Measurements from ENCODE around the gene TNNI3.

DNA sequence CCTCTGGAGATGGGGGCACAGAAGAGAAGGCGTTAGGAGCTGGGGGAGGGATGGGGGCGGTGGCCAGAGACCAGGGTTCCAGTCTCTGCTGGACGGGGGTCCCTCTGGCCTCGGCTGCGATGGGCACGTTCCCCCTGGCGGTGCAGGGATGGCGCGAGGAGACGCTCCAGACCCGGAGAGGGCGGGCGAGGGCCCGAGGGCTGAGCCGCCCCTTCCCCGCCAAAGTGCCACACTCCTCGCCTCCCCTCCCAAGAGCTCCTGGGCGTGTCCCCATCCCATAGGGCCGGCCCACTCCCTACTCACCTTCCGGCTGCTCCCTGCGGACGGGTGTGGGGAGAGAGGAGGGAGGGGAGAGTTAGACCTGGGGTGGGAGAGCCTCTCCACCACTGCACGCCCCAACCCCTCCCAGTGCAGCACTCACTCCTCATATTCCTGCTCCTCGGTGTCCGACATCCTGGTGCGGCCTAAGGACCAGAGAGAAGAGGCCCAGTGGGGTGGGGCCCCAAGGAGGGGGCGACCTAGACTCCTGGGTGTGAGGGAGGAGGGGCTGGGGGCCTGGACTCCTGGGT, 10.7 kb downstream of the TNNI3 start:
- TF ChIP-seq EZH2 (IDR thresholded peaks at IDR 0.05; ENCODE audit: borderline replicate concordance, low read depth, low read length, severe bottlenecking) = no peak
- TF ChIP-seq, protein P1, sequence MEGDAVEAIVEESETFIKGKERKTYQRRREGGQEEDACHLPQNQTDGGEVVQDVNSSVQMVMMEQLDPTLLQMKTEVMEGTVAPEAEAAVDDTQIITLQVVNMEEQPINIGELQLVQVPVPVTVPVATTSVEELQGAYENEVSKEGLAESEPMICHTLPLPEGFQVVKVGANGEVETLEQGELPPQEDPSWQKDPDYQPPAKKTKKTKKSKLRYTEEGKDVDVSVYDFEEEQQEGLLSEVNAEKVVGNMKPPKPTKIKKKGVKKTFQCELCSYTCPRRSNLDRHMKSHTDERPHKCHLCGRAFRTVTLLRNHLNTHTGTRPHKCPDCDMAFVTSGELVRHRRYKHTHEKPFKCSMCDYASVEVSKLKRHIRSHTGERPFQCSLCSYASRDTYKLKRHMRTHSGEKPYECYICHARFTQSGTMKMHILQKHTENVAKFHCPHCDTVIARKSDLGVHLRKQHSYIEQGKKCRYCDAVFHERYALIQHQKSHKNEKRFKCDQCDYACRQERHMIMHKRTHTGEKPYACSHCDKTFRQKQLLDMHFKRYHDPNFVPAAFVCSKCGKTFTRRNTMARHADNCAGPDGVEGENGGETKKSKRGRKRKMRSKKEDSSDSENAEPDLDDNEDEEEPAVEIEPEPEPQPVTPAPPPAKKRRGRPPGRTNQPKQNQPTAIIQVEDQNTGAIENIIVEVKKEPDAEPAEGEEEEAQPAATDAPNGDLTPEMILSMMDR (IDR thresholded peaks at IDR 0.05; ENCODE audit: borderline replicate concordance, extremely low read depth, low read length, poor library complexity, severe bottlenecking) = no peak

All from DND-41 (cell line).